ENCODE results near the gene RRBP1.

GRCh38 chr20:17602493-17602892 lies 79.5 kb downstream of the RRBP1 start:
- TF ChIP-seq CTCF (IDR thresholded peaks at IDR 0.05) (no peak), POLR2A (IDR thresholded peaks at IDR 0.05) (no peak), POLR2AphosphoS5 (IDR thresholded peaks at IDR 0.05) (no peak)
